Motor neuron (in vitro differentiated cells): ENCODE data around the gene CNOT8. TPM values are rescaled to one million over a fixed set of nuclear protein-coding genes. Genes with fewer than 3 reads are reported as not detected.
"Not testable (repeated sequence)": the region's sequence is repeated elsewhere in the genome, so short reads cannot be mapped to it uniquely, and the experiment has no call there.

Experiments
- ATAC-seq, 8 experiments: fragments of 200-7000 bp; cut with Tn5 transposase; replicated peaks in 6 of 8; 2 replicates each; pipeline ENCODE4 v1.8.0; 2021; ENCODE audit warnings: mild to moderate bottlenecking in 8 of 8, moderate library complexity in 8 of 8
- H3K27ac ChIP-seq, 2 donors: fragments of 250-450 bp; sonication (Bioruptor Pico); 2 replicates each; pipeline ENCODE4 v1.9.0; 2021; ENCODE audit warnings: antibody characterized with exemption in 2 of 2, mild to moderate bottlenecking in 2 of 2, moderate library complexity in 1 of 2
- H3K4me1 ChIP-seq, 2 donors: fragments of 250-450 bp; sonication (Bioruptor Pico); replicated peaks in 1 of 2; 2 replicates each; pipeline ENCODE4 v1.6.1; 2021; ENCODE audit warnings: antibody characterized with exemption in 2 of 2, mild to moderate bottlenecking in 2 of 2, moderate library complexity in 1 of 2
- H3K4me3 ChIP-seq, 5 donors: fragments of 250-450 bp; sonication (Bioruptor Pico); 2 replicates each; pipeline ENCODE4 v1.9.0; 2021; ENCODE audit warnings: antibody characterized with exemption in 5 of 5, mild to moderate bottlenecking in 5 of 5, moderate library complexity in 4 of 5
- WGBS, 10 experiments: fragments of 450-650 bp; shearing (Covaris generic); methylation state at CpG; one replicate each; pipeline ENCODE4 v1.0.0; 2022; 5-methylcytosine and 5-hydroxymethylcytosine counted together
- in situ Hi-C, 9 experiments: fragments of 400-800 bp; cut with MboI; loops; one replicate each; pipeline ENCODE4 v1.15.0; 2021; ENCODE audit warnings: low sequenced_read_pairs in 9 of 9, low pct_unique_long_range_greater_than_20kb in 2 of 9; ENCODE audit not compliant: unreplicated experiment in 9 of 9
- total RNA-seq, 8 experiments: library from RNA; unstranded; fragments of 300-600 nt; gene quantifications; 2 replicates each; pipeline versions ENCODE4 v1.2.3 to v1.2.4, GENCODE V29; 2022

Gene CNOT8
- total RNA-seq, 8 experiments from 2014 or later, result 39.3 to 60.2 (median 43.0) TPM

- Histone ChIP-seq H3K27ac (no peak overlapping the region), H3K4me1 (no peaks in the 10 kb centered on the region), H3K4me3 (no peak overlapping the region)
- 10 to 100% (median 91%) methylated on average over 1 to 3 of the region's 4 CpGs; no CpG with 5 or more reads in 4 of the 10 experiments for WGBS, 10 experiments
- ATAC-seq, result no peak
- in situ Hi-C loops, result no loop called here
Measured at GRCh38 chr5:154881986-154882385, 23.6 kb downstream of the CNOT8 start.

GRCh38 chr5:154884424-154884823, 26.0 kb downstream of the CNOT8 start:
- 53 to 100% (median 92%) methylated on average over 1 to 7 of the region's 8 CpGs for WGBS, 10 experiments
- no peak overlapping the region for H3K4me3 ChIP-seq
- in situ Hi-C loops, result no loop called here
- no peak overlapping the region for H3K27ac ChIP-seq
- ATAC-seq, result no peak
- no peaks in the 10 kb centered on the region for H3K4me1 ChIP-seq

GRCh38 chr5:154885439-154885838, 27.0 kb downstream of the CNOT8 start:
- ATAC-seq, result no peak
- H3K4me3 ChIP-seq, result no peak overlapping the region
- whole genome bisulfite sequencing, 10 experiments, result 83 to 100% (median 100%) methylated on average over 1 to 2 of the region's 2 CpGs; no CpG with 5 or more reads in 3 of the 10 experiments
- H3K4me1 ChIP-seq, result no peaks in the 10 kb centered on the region
- H3K27ac ChIP-seq, result no peak overlapping the region
- in situ Hi-C loops, result no loop called here

GRCh38 chr5:154892369-154892771, 33.9 kb downstream of the CNOT8 start:
- Histone ChIP-seq H3K4me3 (no peak overlapping the region), H3K4me1 (no peaks in the 10 kb centered on the region), H3K27ac (no peak overlapping the region)
- peak in 2 of 8 experiments; percentile 91 to 93 for ATAC-seq
- 0 to 100% (median 97%) methylated on average over 1 to 8 of the region's 13 CpGs; no CpG with 5 or more reads in 3 of the 10 experiments for WGBS, 10 experiments
- in situ Hi-C loops, result no loop called here

GRCh38 chr5:154893381-154893780, 35.0 kb downstream of the CNOT8 start:
- Histone ChIP-seq H3K4me3 (no peak overlapping the region), H3K4me1 (no peaks in the 10 kb centered on the region), H3K27ac (no peak overlapping the region)
- in situ Hi-C loops, result no loop called here
- WGBS, 10 experiments, result 80 to 100% (median 95%) methylated on average over 1 to 3 of the region's 5 CpGs; no CpG with 5 or more reads in 1 of the 10 experiments
- no peak for ATAC-seq

- in situ Hi-C loops, result no loop called here
- 73 to 100% (median 92%) methylated on average over 3 to 8 of the region's 14 CpGs; no CpG with 5 or more reads in 1 of the 10 experiments for WGBS, 10 experiments
- no peak overlapping the region for H3K4me3 ChIP-seq
- no peaks in the 10 kb centered on the region for H3K4me1 ChIP-seq
- no peak for ATAC-seq
- H3K27ac ChIP-seq, result no peak overlapping the region
Measured at GRCh38 chr5:154895606-154896561, 37.5 kb downstream of the CNOT8 start.

GRCh38 chr5:154896562-154897165, 38.2 kb downstream of the CNOT8 start:
- Histone ChIP-seq H3K4me3 (no peak overlapping the region), H3K27ac (no peak overlapping the region), H3K4me1 (no peaks in the 10 kb centered on the region)
- ATAC-seq, result peak in 2 of 8 experiments; percentile 60 to 63
- in situ Hi-C loops, result no loop called here

GRCh38 chr5:154898210-154898609, 39.8 kb downstream of the CNOT8 start:
- Histone ChIP-seq H3K4me3 (no peak overlapping the region), H3K4me1 (no peaks in the 10 kb centered on the region), H3K27ac (no peak overlapping the region)
- WGBS, 10 experiments, result 98 to 100% (median 100%) methylated on average over 1 to 4 of the region's 4 CpGs; no CpG with 5 or more reads in 4 of the 10 experiments
- in situ Hi-C loops, result no loop called here
- ATAC-seq, result no peak

GRCh38 chr5:154899151-154899816, 40.9 kb downstream of the CNOT8 start:
- no peak overlapping the region for H3K4me3 ChIP-seq
- WGBS, 10 experiments, result 45 to 100% (median 92%) methylated on average over 3 to 9 of the region's 9 CpGs
- H3K4me1 ChIP-seq, result no peaks in the 10 kb centered on the region
- no peak for ATAC-seq
- H3K27ac ChIP-seq, result no peak overlapping the region
- in situ Hi-C loops, result no loop called here

- WGBS, 10 experiments, result 0 to 100% (median 80%) methylated on average over 1 of the region's 1 CpG; no CpG with 5 or more reads in 3 of the 10 experiments
- ATAC-seq, result no peak
- in situ Hi-C loops, result no loop called here
- H3K4me3 ChIP-seq, result no peak overlapping the region
- no peaks in the 10 kb centered on the region for H3K4me1 ChIP-seq
- no peak overlapping the region for H3K27ac ChIP-seq
Measured at GRCh38 chr5:154900066-154900465, 41.6 kb downstream of the CNOT8 start.

- in situ Hi-C loops, result no loop called here
- no peak overlapping the region for H3K4me3 ChIP-seq
- H3K27ac ChIP-seq, result no peak overlapping the region
- no peak for ATAC-seq
- no peaks in the 10 kb centered on the region for H3K4me1 ChIP-seq
- 46 to 100% (median 96%) methylated on average over 1 to 2 of the region's 2 CpGs; no CpG with 5 or more reads in 2 of the 10 experiments for WGBS, 10 experiments
Measured at GRCh38 chr5:154901276-154901675, 42.8 kb downstream of the CNOT8 start.

- Histone ChIP-seq H3K27ac (no peak overlapping the region), H3K4me3 (no peak overlapping the region), H3K4me1 (no peaks in the 10 kb centered on the region)
- 89 to 100% (median 100%) methylated on average over 2 to 5 of the region's 6 CpGs; no CpG with 5 or more reads in 6 of the 10 experiments for WGBS, 10 experiments
- ATAC-seq, result peak in 2 of 8 experiments; percentile 60 to 74
- in situ Hi-C loops, result no loop called here
Measured at GRCh38 chr5:154901913-154902312, 43.5 kb downstream of the CNOT8 start.

- H3K4me1 ChIP-seq, H3K4me3 ChIP-seq, in situ Hi-C loops, ATAC-seq, H3K27ac ChIP-seq: not testable (repeated sequence)
- WGBS, 10 experiments, result 60 to 100% (median 92%) methylated on average over 1 to 7 of the region's 7 CpGs
Measured at GRCh38 chr5:154905601-154906000, 47.2 kb downstream of the CNOT8 start.
